DMS153 (cell line): ENCODE results near the gene MRGPRD.

Source experiments
- DNase-seq: peaks from one replicate; lab custom pipeline; 2025; lab: John Stamatoyannopoulos, UW

The MRGPRD gene

DNA sequence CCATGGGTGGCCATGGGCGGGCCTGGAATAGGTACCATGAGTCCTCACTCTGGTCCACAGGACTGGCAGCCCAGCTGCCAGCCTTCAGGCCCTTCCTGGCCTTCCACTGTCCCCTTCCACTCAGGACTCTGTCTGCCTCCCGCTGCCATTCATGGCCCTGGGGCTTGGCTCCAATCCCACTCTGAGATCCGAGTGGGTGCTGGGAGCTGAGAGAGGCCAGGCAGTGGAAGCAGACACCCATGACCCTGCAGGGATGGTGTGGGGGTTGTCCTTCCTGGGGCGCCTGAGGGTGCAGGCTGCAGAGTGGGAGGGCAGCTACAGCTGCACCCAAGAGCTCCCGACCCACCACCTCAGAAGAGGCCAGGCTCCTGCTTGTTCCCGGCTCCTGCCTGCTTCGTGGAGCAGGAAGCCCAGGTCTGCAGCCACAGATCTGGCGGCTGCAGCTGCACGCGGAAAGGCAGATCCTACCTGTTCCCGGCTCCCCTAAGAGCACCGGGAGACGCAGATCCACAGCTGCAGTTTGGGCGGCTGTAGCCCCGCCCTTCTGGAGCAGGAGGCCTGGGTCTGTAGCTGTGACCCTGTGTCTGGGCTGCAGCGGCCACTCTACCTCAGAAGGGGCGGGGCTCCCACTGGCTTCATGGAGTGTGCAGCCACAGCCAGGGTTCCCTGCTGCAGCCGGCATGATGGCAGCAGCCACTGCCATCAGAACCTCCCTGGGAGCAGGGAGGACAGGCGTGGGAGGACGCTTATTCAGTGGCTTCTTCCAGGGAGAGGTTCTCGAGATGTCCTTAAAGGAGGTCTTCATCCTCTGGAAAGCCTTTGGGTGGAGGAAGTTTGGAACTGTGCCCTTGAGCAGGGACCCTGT is 49.6 kb downstream of the MRGPRD start:
- DNase-seq = no peak
